GM12878 (cell line): ENCODE data around the gene NXN. TPM values are rescaled to one million over a fixed set of nuclear protein-coding genes. Genes with fewer than 3 reads are reported as not detected.

Experiments used
- ATAC-seq: fragments of 200-7000 bp; cut with Tn5 transposase; 3 replicates; pipeline ENCODE4 v1.9.1; 2020; ENCODE audit warnings: mild to moderate bottlenecking, moderate library complexity
- BruUV-seq: library from RNA; stranded (reverse); fragments of 400-500 nt; replicated peaks from 2 replicates; lab custom pipeline; 2021; lab: Mats Ljungman, UMichigan
- CTCF ChIA-PET: fragments of 300-600 bp; sonication (Branson Sonifier 250); formaldehyde crosslinking; extraction: SDS; loops from one replicate; lab custom pipeline; 2021; ENCODE audit warnings: inconsistent platforms; lab: Yijun Ruan, JAX
- POLR2A ChIA-PET: fragments of 350-600 bp; formaldehyde crosslinking; extraction: SDS; loops from one replicate; lab custom pipeline; 2021; ENCODE audit warnings: inconsistent platforms; lab: Charles Lee
- RAD21 ChIA-PET: fragments of 300-600 bp; sonication (Branson Sonifier 250); formaldehyde crosslinking; loops from one replicate; lab custom pipeline; 2023; ENCODE audit warnings: antibody characterized with exemption; ENCODE audit not compliant: unreplicated experiment; lab: Charles Lee
- SMC1A ChIA-PET: fragments of 300-600 bp; sonication (Branson Sonifier 250); formaldehyde crosslinking; loops from one replicate; lab custom pipeline; 2023; ENCODE audit not compliant: unreplicated experiment, uncharacterized antibody; lab: Charles Lee
- DNase-seq: peaks from one replicate; pipeline ENCODE4 v3.0.0-alpha.2; 2011; ENCODE audit warnings: low read depth, low spot score
- FAIRE-seq: peaks from 3 replicates; lab custom pipeline; 2011; peaks lifted over from hg19 to GRCh38; lab: Jason Lieb, UNC
- H2AFZ ChIP-seq: 2 replicates; pipeline ENCODE4 v1.6.0; 2011; ENCODE audit warnings: low read depth, low read length, control low read depth; ENCODE audit not compliant: control insufficient read depth
- H3K27ac ChIP-seq: 2 replicates; pipeline ENCODE4 v1.5.1; 2011; ENCODE audit warnings: control low read depth; ENCODE audit not compliant: control insufficient read depth, insufficient read depth
- H3K27me3 ChIP-seq, 2 experiments: replicated peaks in 1 of 2; 2 replicates each; pipeline versions ENCODE4 v1.6.0 to v1.6.1; 2011; ENCODE audit warnings: low read length in 1 of 2; ENCODE audit not compliant: control insufficient read depth in 2 of 2, insufficient read depth in 2 of 2
- H3K36me3 ChIP-seq, 2 experiments: 2 replicates each; pipeline ENCODE4 v1.5.1; 2011; ENCODE audit warnings: low read length in 1 of 2; ENCODE audit not compliant: control insufficient read depth in 2 of 2, insufficient read depth in 2 of 2
- H3K4me1 ChIP-seq: 2 replicates; pipeline ENCODE4 v1.6.1; 2011; ENCODE audit warnings: mild to moderate bottlenecking, low read length, moderate library complexity, mixed read lengths; ENCODE audit not compliant: control insufficient read depth, insufficient read depth
- H3K4me2 ChIP-seq: 2 replicates; pipeline ENCODE4 v1.6.0; 2011; ENCODE audit warnings: control low read depth; ENCODE audit not compliant: control insufficient read depth, insufficient read depth
- H3K4me3 ChIP-seq: fragments of 200-600 bp; sonication (generic); 2 replicates; pipeline ENCODE4 v1.5.1; 2016
- H3K79me2 ChIP-seq: 2 replicates; pipeline ENCODE4 v1.6.0; 2011; ENCODE audit warnings: low read length; ENCODE audit not compliant: control insufficient read depth, insufficient read depth
- H3K9ac ChIP-seq: 2 replicates; pipeline ENCODE4 v1.8.0; 2011; ENCODE audit warnings: low read length, control low read depth, mixed read lengths; ENCODE audit not compliant: control insufficient read depth, insufficient read depth
- H3K9me3 ChIP-seq: replicated peaks from 3 replicates; pipeline ENCODE4 v1.5.1; 2011; ENCODE audit warnings: mild to moderate bottlenecking, low read length; ENCODE audit not compliant: control insufficient read depth, insufficient read depth
- H4K20me1 ChIP-seq: 2 replicates; pipeline ENCODE4 v1.6.0; 2011; ENCODE audit not compliant: control insufficient read depth, insufficient read depth
- ASH2L ChIP-seq: fragments of 300-600, 200-600 bp; sonication (generic); IDR thresholded peaks from 2 replicates; pipeline ENCODE4 v1.6.1; 2017; ENCODE audit warnings: low read depth, mild to moderate bottlenecking, borderline replicate concordance
- DPF2 ChIP-seq: fragments of 450-650 bp; IDR thresholded peaks from 2 replicates; pipeline ENCODE4 v1.6.1; 2017; ENCODE audit warnings: mild to moderate bottlenecking
- EED ChIP-seq: sonication (generic); IDR thresholded peaks from 2 replicates; pipeline ENCODE4 v1.6.1; 2016; ENCODE audit warnings: antibody characterized with exemption, low read depth
- ETV6 ChIP-seq, 2 experiments: fragments of 450-650 bp in 1 of 2; IDR thresholded peaks in 1 of 2; conservative IDR thresholded peaks in 1 of 2; 2 replicates each; pipeline ENCODE4 v1.6.1; 2014; ENCODE audit warnings: antibody characterized with exemption in 1 of 2, borderline replicate concordance in 1 of 2, low read depth in 1 of 2, mild to moderate bottlenecking in 1 of 2, moderate library complexity in 1 of 2
- FOS ChIP-seq: IDR thresholded peaks from 3 replicates; pipeline ENCODE4 v1.6.1; 2011; ENCODE audit warnings: borderline replicate concordance; ENCODE audit not compliant: insufficient read length; ENCODE audit errors: extremely low read depth
- MXI1 ChIP-seq: fragments of 150-350 bp; IDR thresholded peaks from 2 replicates; pipeline ENCODE4 v1.6.1; 2011; ENCODE audit warnings: low read depth, mild to moderate bottlenecking, inconsistent platforms, low read length, improper control_type of control experiment
- MYB ChIP-seq: fragments of 150-350 bp; IDR thresholded peaks from 2 replicates; pipeline ENCODE4 v1.6.1; 2014; ENCODE audit warnings: mild to moderate bottlenecking, low read depth, low read length, borderline replicate concordance
- NFYA ChIP-seq: IDR thresholded peaks from 2 replicates; pipeline ENCODE4 v1.6.1; 2011; ENCODE audit warnings: low read depth, mild to moderate bottlenecking, low read length, improper control_type of control experiment, borderline replicate concordance
- NR2C2 ChIP-seq: IDR thresholded peaks from 2 replicates; pipeline ENCODE4 v1.6.1; 2011; ENCODE audit warnings: borderline replicate concordance, low read depth; ENCODE audit not compliant: control insufficient read depth, insufficient read length
- POLR2AphosphoS5 ChIP-seq: IDR thresholded peaks from 2 replicates; pipeline ENCODE4 v1.6.1; 2011; ENCODE audit warnings: mild to moderate bottlenecking, low read length, inconsistent platforms
- RUNX3 ChIP-seq: IDR thresholded peaks from 2 replicates; pipeline ENCODE4 v1.6.1; 2012; ENCODE audit warnings: low read length, inconsistent platforms
- SMARCA5 ChIP-seq: fragments of 450-650 bp; IDR thresholded peaks from 2 replicates; pipeline ENCODE4 v1.6.1; 2017; ENCODE audit warnings: mild to moderate bottlenecking
- SMC3 ChIP-seq: IDR thresholded peaks from 2 replicates; pipeline ENCODE4 v1.6.1; 2011; ENCODE audit warnings: low read length, improper control_type of control experiment, borderline replicate concordance
- TAF1 ChIP-seq: IDR thresholded peaks from 2 replicates; pipeline ENCODE4 v1.6.1; 2011; ENCODE audit warnings: mild to moderate bottlenecking, low read depth, low read length, borderline replicate concordance
- YBX1 ChIP-seq: fragments of 450-650 bp; IDR thresholded peaks from 2 replicates; pipeline ENCODE4 v1.6.1; 2016; ENCODE audit warnings: antibody characterized with exemption
- ZBTB33 ChIP-seq: fragments of 450-650 bp; IDR thresholded peaks from 2 replicates; pipeline ENCODE4 v1.6.1; 2017; ENCODE audit warnings: mild to moderate bottlenecking
- WGBS: methylation state at CpG from one replicate; pipeline ENCODE4 v1.1.6; 2016; ENCODE audit warnings: low lambda C conversion rate; ENCODE audit not compliant: insufficient replicate concordance, insufficient coverage; ENCODE audit errors: missing lambda C conversion rate; 5-methylcytosine and 5-hydroxymethylcytosine counted together
- in situ Hi-C: fragments of 300-500 bp; cut with MboI; formaldehyde crosslinking; loops from 9 replicates; pipeline ENCODE4 v1.14.3; 2018; ENCODE audit warnings: mixed read lengths
- intact Hi-C: fragments of 100-400 bp; cut with micrococcal nuclease; formaldehyde crosslinking; loops from one replicate; pipeline ENCODE4 v1.14.2; 2022; ENCODE audit not compliant: unreplicated experiment
- polyA plus RNA-seq, 11 experiments: library from polyadenylated mRNA; depleted of rRNA in 4 of 11; unstranded in 6 of 11; stranded (reverse) in 5 of 11; fragments of >200 nt; fragmentation: Nextera tagmentation in 4 of 11; fragmentation: Illumina TruSeq in 1 of 11; extraction: Ambion mirVana in 4 of 11; extraction: Trizol in 1 of 11; gene quantifications; 1 replicate in 1 of 11; 2 replicates in 10 of 11; pipeline versions ENCODE4 v1.2.1 to v1.2.3, GENCODE V29; 2011 to 2016; ENCODE audit warnings: inconsistent platforms in 2 of 11, missing spikeins in 2 of 11, low read depth in 1 of 11
- total RNA-seq, 4 experiments: library from RNA; depleted of rRNA in 3 of 4; stranded (reverse); fragments of >200 nt in 3 of 4; fragmentation: Illumina TruSeq in 1 of 4; extraction: Trizol in 1 of 4; gene quantifications; 2 replicates each; pipeline versions ENCODE4 v1.2.1 to v1.2.3, GENCODE V29; 2013 to 2021
- TF ChIP-seq, protein P1 (sequence below): IDR thresholded peaks from 2 replicates; pipeline ENCODE4 v1.6.1; 2011; ENCODE audit warnings: low read depth, low read length, improper control_type of control experiment, borderline replicate concordance
- TF ChIP-seq, protein P2 (sequence below): fragments of 450-650 bp; IDR thresholded peaks from 2 replicates; pipeline ENCODE4 v1.6.1; 2017; ENCODE audit warnings: mild to moderate bottlenecking, low read depth, inconsistent platforms; ENCODE audit not compliant: poor library complexity, severe bottlenecking

Gene NXN
- total and polyA plus RNA-seq, 10 of the 15 experiments (the other 5 are each of a cell fraction or from before 2014, with no cell fraction given) = 0.04 to 1.2 (median 0.30) TPM

DNA sequence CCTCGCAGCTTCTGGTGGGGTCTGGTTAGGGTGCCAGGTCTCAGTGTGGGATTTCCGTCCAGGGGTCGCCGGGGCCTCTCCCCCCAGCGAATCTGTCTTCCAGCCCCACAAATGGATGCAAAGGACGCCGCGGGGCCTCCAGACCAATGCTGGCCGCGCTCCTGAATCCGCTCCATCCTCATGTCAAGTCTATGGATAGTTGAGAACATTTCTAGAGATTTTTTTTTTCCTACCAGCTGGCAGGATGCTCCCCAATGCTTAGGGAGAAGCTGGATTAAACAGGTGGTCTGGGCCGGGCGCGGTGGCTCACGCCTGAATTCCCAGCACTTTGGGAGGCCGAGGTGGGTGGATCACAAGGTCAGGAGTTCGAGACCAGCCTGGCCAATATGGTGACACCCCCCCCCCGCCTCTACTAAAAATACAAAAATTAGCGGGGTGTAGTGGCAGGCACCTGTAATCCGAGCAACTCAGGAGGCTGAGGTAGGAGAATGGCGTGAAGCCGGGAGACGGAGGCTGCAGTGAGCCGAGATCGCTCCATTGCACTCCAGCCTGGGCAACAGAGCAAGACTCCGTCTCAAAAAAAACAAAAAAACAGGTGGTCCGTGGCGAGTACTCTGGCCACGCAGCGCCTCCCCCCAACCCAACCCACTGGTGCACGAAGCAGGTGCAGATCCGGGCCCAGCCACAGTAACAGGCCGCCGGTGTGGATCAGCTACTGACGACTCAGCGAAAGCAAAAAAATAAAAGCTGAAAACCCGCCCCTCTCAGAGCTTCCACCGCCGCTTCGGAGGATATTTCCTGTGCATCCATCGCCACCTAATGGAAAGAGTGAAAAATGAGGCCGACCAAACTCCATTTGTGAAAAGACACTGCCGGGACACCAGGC is 1.1 kb upstream of the NXN start:
- Histone ChIP-seq H4K20me1 (no peaks in the 10 kb centered on the region), H3K79me2 (no peaks in the 10 kb centered on the region), H3K27ac (no peak overlapping the region), H3K36me3 (no peaks in the 10 kb centered on the region), H3K27me3 (peaks cover 3 to 11% of the 10 kb centered on the region in 2 experiments; a peak in 2 of 4 replicates), H3K9me3 (no peaks in the 10 kb centered on the region), H2AFZ (peak overlapping the region; percentile 53), H3K9ac (no peak overlapping the region), H3K4me3 (peak overlapping the region; percentile 61; the same call in 1 of the 2 replicates), H3K4me1 (peaks cover 7% of the 10 kb centered on the region; the same call in 1 of the 2 replicates), H3K4me2 (peak overlapping the region; percentile 86)
- POLR2A ChIA-PET = interaction anchor here (1.0 kb wide), 4 partner anchors 16 to 568 kb away, joined by 3 read pairs; partner anchors contain the start of gene TIMM22
- CTCF ChIA-PET = interaction anchor here (0.6 to 2.8 kb wide), 36 partner anchors 9 to 816 kb away, joined by 3 to 61 read pairs (median 4); partner anchors contain the start of genes GLOD4, MRM3, TIMM22 and VPS53
- in situ Hi-C loops = no loop called here
- WGBS = 18% methylated on average over 43 of the region's 43 CpGs
- intact Hi-C loops = loop anchor here (1.0 to 10.0 kb wide), 4 partner anchors 101 to 568 kb away; partner anchors contain the start of gene VPS53
- ATAC-seq (peak; percentile 86), FAIRE-seq (peak; percentile 87), DNase-seq (peak; percentile 33)
- SMC1A ChIA-PET = interaction anchor here (0.8 to 2.1 kb wide), 18 partner anchors 16 to 568 kb away, joined by 3 to 24 read pairs (median 5); partner anchors contain the start of genes GLOD4, MRM3 and TIMM22
- no TSS peak for BruUV-seq
- RAD21 ChIA-PET = interaction anchor here (0.5 to 2.8 kb wide), 20 partner anchors 16 to 569 kb away, joined by 3 to 32 read pairs (median 4); partner anchors contain the start of genes GLOD4, MRM3, TIMM22 and VPS53
- TF ChIP-seq NFYA = no peak
- TF ChIP-seq TAF1 = no peak
- no peak for TF ChIP-seq POLR2AphosphoS5
- no peak for TF ChIP-seq ZBTB33
- TF ChIP-seq, protein P1, sequence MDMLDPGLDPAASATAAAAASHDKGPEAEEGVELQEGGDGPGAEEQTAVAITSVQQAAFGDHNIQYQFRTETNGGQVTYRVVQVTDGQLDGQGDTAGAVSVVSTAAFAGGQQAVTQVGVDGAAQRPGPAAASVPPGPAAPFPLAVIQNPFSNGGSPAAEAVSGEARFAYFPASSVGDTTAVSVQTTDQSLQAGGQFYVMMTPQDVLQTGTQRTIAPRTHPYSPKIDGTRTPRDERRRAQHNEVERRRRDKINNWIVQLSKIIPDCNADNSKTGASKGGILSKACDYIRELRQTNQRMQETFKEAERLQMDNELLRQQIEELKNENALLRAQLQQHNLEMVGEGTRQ = no peak
- TF ChIP-seq RUNX3 = no peak
- no peak for TF ChIP-seq ASH2L
- peak; percentile 78 for TF ChIP-seq SMC3
- no peak for TF ChIP-seq MYB
- no peak for TF ChIP-seq DPF2
- TF ChIP-seq NR2C2 = no peak
- no peak for TF ChIP-seq EED
- TF ChIP-seq, protein P2, sequence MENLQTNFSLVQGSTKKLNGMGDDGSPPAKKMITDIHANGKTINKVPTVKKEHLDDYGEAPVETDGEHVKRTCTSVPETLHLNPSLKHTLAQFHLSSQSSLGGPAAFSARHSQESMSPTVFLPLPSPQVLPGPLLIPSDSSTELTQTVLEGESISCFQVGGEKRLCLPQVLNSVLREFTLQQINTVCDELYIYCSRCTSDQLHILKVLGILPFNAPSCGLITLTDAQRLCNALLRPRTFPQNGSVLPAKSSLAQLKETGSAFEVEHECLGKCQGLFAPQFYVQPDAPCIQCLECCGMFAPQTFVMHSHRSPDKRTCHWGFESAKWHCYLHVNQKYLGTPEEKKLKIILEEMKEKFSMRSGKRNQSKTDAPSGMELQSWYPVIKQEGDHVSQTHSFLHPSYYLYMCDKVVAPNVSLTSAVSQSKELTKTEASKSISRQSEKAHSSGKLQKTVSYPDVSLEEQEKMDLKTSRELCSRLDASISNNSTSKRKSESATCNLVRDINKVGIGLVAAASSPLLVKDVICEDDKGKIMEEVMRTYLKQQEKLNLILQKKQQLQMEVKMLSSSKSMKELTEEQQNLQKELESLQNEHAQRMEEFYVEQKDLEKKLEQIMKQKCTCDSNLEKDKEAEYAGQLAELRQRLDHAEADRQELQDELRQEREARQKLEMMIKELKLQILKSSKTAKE = no peak
- no peak for TF ChIP-seq SMARCA5
- TF ChIP-seq FOS = no peak
- TF ChIP-seq YBX1 = no peak
- TF ChIP-seq MXI1 = no peak
- TF ChIP-seq ETV6 (conservative IDR thresholded peaks at IDR 0.05 in 1 of 2, IDR thresholded peaks at IDR 0.05 in 1 of 2; ENCODE audit: borderline replicate concordance in 1 of 2, low read depth in 1 of 2) = no peak
